Measurements from ENCODE around the gene SNX21.
"Not testable (repeated sequence)": the region's sequence is repeated elsewhere in the genome, so short reads cannot be mapped to it uniquely, and the experiment has no call there.

Gene SNX21

GRCh38 chr20:45848969-45849582 lies 15.5 kb downstream of the SNX21 start:
- in situ Hi-C loops (cut with MboI; ENCODE audit: low sequenced_read_pairs) = no loop called here

GRCh38 chr20:45850238-45850637 lies 16.6 kb downstream of the SNX21 start:
- in situ Hi-C loops (cut with MboI; ENCODE audit: low sequenced_read_pairs) = no loop called here

GRCh38 chr20:45850926-45851325 lies 17.3 kb downstream of the SNX21 start:
- in situ Hi-C loops (cut with MboI; ENCODE audit: low sequenced_read_pairs) = no loop called here

- in situ Hi-C loops (cut with MboI; ENCODE audit: low sequenced_read_pairs) = no loop called here
These were observed 17.9 kb downstream of the SNX21 start for GRCh38 chr20:45851501-45851900.

- in situ Hi-C loops (cut with MboI; ENCODE audit: low sequenced_read_pairs) = no loop called here
These were observed 18.7 kb downstream of the SNX21 start for GRCh38 chr20:45852326-45852725.

GRCh38 chr20:45853484-45853883 lies 19.9 kb downstream of the SNX21 start:
- in situ Hi-C loops (cut with MboI; ENCODE audit: low sequenced_read_pairs) = no loop called here

GRCh38 chr20:45857114-45857881 lies 23.7 kb downstream of the SNX21 start, which contains the start of the genes ACOT8 and ZSWIM3:
Gene ACOT8, minus strand, starts transcription at chr20:45857392. Its CDS starts 77 bp downstream, at chr20:45857315.
Gene ZSWIM3, plus strand, starts transcription at chr20:45857614. Its CDS starts 212 bp downstream, at chr20:45857826.
- in situ Hi-C loops (cut with MboI; ENCODE audit: low sequenced_read_pairs) = no loop called here

GRCh38 chr20:45857882-45858216 lies 24.2 kb downstream of the SNX21 start:
- in situ Hi-C loops (cut with MboI; ENCODE audit: low sequenced_read_pairs) = no loop called here

- in situ Hi-C loops (cut with MboI; ENCODE audit: low sequenced_read_pairs) = no loop called here
These were observed 26.3 kb downstream of the SNX21 start for GRCh38 chr20:45859916-45860315.

GRCh38 chr20:45860560-45861220 lies 27.1 kb downstream of the SNX21 start:
- in situ Hi-C loops (cut with MboI; ENCODE audit: low sequenced_read_pairs) = no loop called here

GRCh38 chr20:45861221-45862075 lies 27.8 kb downstream of the SNX21 start:
- in situ Hi-C loops (cut with MboI; ENCODE audit: low sequenced_read_pairs) = no loop called here

- in situ Hi-C loops (cut with MboI; ENCODE audit: low sequenced_read_pairs) = no loop called here
These were observed 30.2 kb downstream of the SNX21 start for GRCh38 chr20:45863543-45864470.

- in situ Hi-C loops (cut with MboI; ENCODE audit: low sequenced_read_pairs) = no loop called here
These were observed 32.9 kb downstream of the SNX21 start for GRCh38 chr20:45866454-45866853.

GRCh38 chr20:45867136-45867818 lies 33.7 kb downstream of the SNX21 start:
- in situ Hi-C loops (cut with MboI; ENCODE audit: low sequenced_read_pairs) = no loop called here

- in situ Hi-C loops (cut with MboI; ENCODE audit: low sequenced_read_pairs) = no loop called here
These were observed 34.2 kb downstream of the SNX21 start for GRCh38 chr20:45867819-45868176.

GRCh38 chr20:45872626-45873025 lies 39.0 kb downstream of the SNX21 start:
- in situ Hi-C loops (cut with MboI; ENCODE audit: low sequenced_read_pairs) = no loop called here

GRCh38 chr20:45873409-45874103 lies 40.0 kb downstream of the SNX21 start:
- in situ Hi-C loops (cut with MboI; ENCODE audit: low sequenced_read_pairs) = no loop called here

GRCh38 chr20:45874104-45874481 lies 40.5 kb downstream of the SNX21 start:
- in situ Hi-C loops (cut with MboI; ENCODE audit: low sequenced_read_pairs) = not testable (repeated sequence)

- in situ Hi-C loops (cut with MboI; ENCODE audit: low sequenced_read_pairs) = no loop called here
These were observed 41.0 kb downstream of the SNX21 start for GRCh38 chr20:45874576-45874975.

Data from HL-60/S4 treated with phorbol 12-myristate 13-acetate at 8.2 ng/mL for 4 days and 3 days (cell line).